ENCODE measurements around the gene TAF10.

Gene TAF10

GRCh38 chr11:6633422-6634408 is 21.7 kb upstream of the TAF10 start:
- Histone ChIP-seq H3K4ac (ENCODE audit: low read length) (no peak overlapping the region), H3K4me3 (ENCODE audit: low read length in 2 of 2) (no peak overlapping the region)
- no CpG with 5 or more reads among the region's 16 CpGs for WGBS, 2 donors (ENCODE audit: extremely low coverage in 2 of 2, insufficient read length in 2 of 2, insufficient replicate concordance in 1 of 2)

GRCh38 chr11:6632116-6633073 is 20.4 kb upstream of the TAF10 start:
- H3K27me3 ChIP-seq (ENCODE audit: control insufficient read depth in 3 of 3, insufficient read depth in 3 of 3, low read depth in 1 of 3, low read length in 3 of 3): peaks cover 0 to 24% (median 3%) of the 10 kb centered on the region in 3 experiments
- H3K79me1 ChIP-seq (ENCODE audit: low read depth, low read length): peaks cover 2% of the 10 kb centered on the region
- no peak for DNase-seq (ENCODE audit: low spot score)
- H2BK12ac ChIP-seq (ENCODE audit: low read length): no peak overlapping the region
- no peak overlapping the region for H3K14ac ChIP-seq (ENCODE audit: low read length)
- no peak overlapping the region for H4K8ac ChIP-seq (ENCODE audit: low read depth, low read length)
- peaks cover 2 to 82% of the 10 kb centered on the region in 2 donors for H3K36me3 ChIP-seq (replicated peaks in 1 of 2; ENCODE audit: control insufficient read depth in 2 of 2, insufficient read depth in 2 of 2, low read length in 2 of 2)
- H3K23ac ChIP-seq (ENCODE audit: low read depth, low read length, poor library complexity): no peak overlapping the region
- H3K4me2 ChIP-seq (ENCODE audit: insufficient read depth, low read length, poor library complexity, severe bottlenecking): no peak overlapping the region
- no peak overlapping the region for H3K4ac ChIP-seq (ENCODE audit: low read length)
- no peak overlapping the region for H2BK120ac ChIP-seq (ENCODE audit: low read depth, low read length)
- H3K27ac ChIP-seq (replicated peaks; ENCODE audit: low read length): no peak overlapping the region
- H3K9ac ChIP-seq (ENCODE audit: low read depth, low read length, poor library complexity): no peak overlapping the region
- no peak overlapping the region for H3K4me3 ChIP-seq (ENCODE audit: low read length in 2 of 2)
- H3K18ac ChIP-seq (ENCODE audit: low read length): no peak overlapping the region
- H2AFZ ChIP-seq (ENCODE audit: low read length): no peak overlapping the region
- peaks cover 0 to 4% of the 10 kb centered on the region in 2 donors for H3K9me3 ChIP-seq (replicated peaks in 1 of 2; ENCODE audit: control insufficient read depth in 2 of 2, insufficient read depth in 1 of 2, low read depth in 1 of 2, low read length in 2 of 2)
- H2BK5ac ChIP-seq (ENCODE audit: low read length): no peak overlapping the region
- peaks cover 10 to 11% of the 10 kb centered on the region in 2 donors for H3K4me1 ChIP-seq (ENCODE audit: control insufficient read depth in 2 of 2, insufficient read depth in 1 of 2, low read depth in 1 of 2, low read length in 2 of 2)
- H2AK5ac ChIP-seq (ENCODE audit: low read depth, low read length): no peak overlapping the region
- no CpG with 5 or more reads among the region's 29 CpGs for WGBS, 2 donors (ENCODE audit: extremely low coverage in 2 of 2, insufficient read length in 2 of 2, insufficient replicate concordance in 1 of 2)
- no peak overlapping the region for H4K91ac ChIP-seq (ENCODE audit: low read depth, low read length, poor library complexity)
- no peak overlapping the region for H2BK15ac ChIP-seq (ENCODE audit: low read length)

More at GRCh38 chr11:6633422-6634408, 21.7 kb upstream of the TAF10 start:
- no peak overlapping the region for H3K18ac ChIP-seq (ENCODE audit: low read length)
- H2AK5ac ChIP-seq (ENCODE audit: low read depth, low read length): no peak overlapping the region
- no peak overlapping the region for H4K91ac ChIP-seq (ENCODE audit: low read depth, low read length, poor library complexity)
- H3K23ac ChIP-seq (ENCODE audit: low read depth, low read length, poor library complexity): peak overlapping the region; percentile 25
- peaks cover 2% of the 10 kb centered on the region for H3K79me1 ChIP-seq (ENCODE audit: low read depth, low read length)
- H4K8ac ChIP-seq (ENCODE audit: low read depth, low read length): no peak overlapping the region
- H3K9me3 ChIP-seq (replicated peaks in 1 of 2; ENCODE audit: control insufficient read depth in 2 of 2, insufficient read depth in 1 of 2, low read depth in 1 of 2, low read length in 2 of 2): peaks cover 0 to 4% of the 10 kb centered on the region in 2 donors
- H2BK12ac ChIP-seq (ENCODE audit: low read length): no peak overlapping the region
- H3K27ac ChIP-seq (replicated peaks; ENCODE audit: low read length): no peak overlapping the region
- H3K4me2 ChIP-seq (ENCODE audit: insufficient read depth, low read length, poor library complexity, severe bottlenecking): no peak overlapping the region
- DNase-seq (ENCODE audit: low spot score): no peak
- H2BK15ac ChIP-seq (ENCODE audit: low read length): no peak overlapping the region
- H2BK5ac ChIP-seq (ENCODE audit: low read length): peak overlapping the region; percentile 1
- H3K4me1 ChIP-seq (ENCODE audit: control insufficient read depth in 2 of 2, insufficient read depth in 1 of 2, low read depth in 1 of 2, low read length in 2 of 2): peaks cover 10 to 11% of the 10 kb centered on the region in 2 donors
- H2BK120ac ChIP-seq (ENCODE audit: low read depth, low read length): no peak overlapping the region
- no peak overlapping the region for H2AFZ ChIP-seq (ENCODE audit: low read length)
- H3K27me3 ChIP-seq (ENCODE audit: control insufficient read depth in 3 of 3, insufficient read depth in 3 of 3, low read depth in 1 of 3, low read length in 3 of 3): peaks cover 0 to 24% (median 3%) of the 10 kb centered on the region in 3 experiments
- no peak overlapping the region for H3K9ac ChIP-seq (ENCODE audit: low read depth, low read length, poor library complexity)
- H3K14ac ChIP-seq (ENCODE audit: low read length): no peak overlapping the region
- H3K36me3 ChIP-seq (replicated peaks in 1 of 2; ENCODE audit: control insufficient read depth in 2 of 2, insufficient read depth in 2 of 2, low read length in 2 of 2): peaks cover 2 to 82% of the 10 kb centered on the region in 2 donors

GRCh38 chr11:6631361-6631890 is 19.4 kb upstream of the TAF10 start:
- Histone ChIP-seq H3K4me3 (ENCODE audit: low read length in 2 of 2) (no peak overlapping the region), H3K27me3 (ENCODE audit: control insufficient read depth in 3 of 3, insufficient read depth in 3 of 3, low read depth in 1 of 3, low read length in 3 of 3) (peaks cover 0 to 24% (median 3%) of the 10 kb centered on the region in 3 experiments), H3K23ac (ENCODE audit: low read depth, low read length, poor library complexity) (peak overlapping the region; percentile 50), H3K27ac (replicated peaks; ENCODE audit: low read length) (no peak overlapping the region), H2AK5ac (ENCODE audit: low read depth, low read length) (no peak overlapping the region), H3K14ac (ENCODE audit: low read length) (no peak overlapping the region), H3K79me1 (ENCODE audit: low read depth, low read length) (peaks cover 2% of the 10 kb centered on the region), H3K4ac (ENCODE audit: low read length) (no peak overlapping the region), H4K91ac (ENCODE audit: low read depth, low read length, poor library complexity) (no peak overlapping the region), H2BK12ac (ENCODE audit: low read length) (no peak overlapping the region), H3K9me3 (replicated peaks in 1 of 2; ENCODE audit: control insufficient read depth in 2 of 2, insufficient read depth in 1 of 2, low read depth in 1 of 2, low read length in 2 of 2) (peaks cover 0 to 4% of the 10 kb centered on the region in 2 donors), H4K8ac (ENCODE audit: low read depth, low read length) (no peak overlapping the region), H3K4me1 (ENCODE audit: control insufficient read depth in 2 of 2, insufficient read depth in 1 of 2, low read depth in 1 of 2, low read length in 2 of 2) (peaks cover 10 to 11% of the 10 kb centered on the region in 2 donors), H3K4me2 (ENCODE audit: insufficient read depth, low read length, poor library complexity, severe bottlenecking) (no peak overlapping the region), H3K36me3 (replicated peaks in 1 of 2; ENCODE audit: control insufficient read depth in 2 of 2, insufficient read depth in 2 of 2, low read length in 2 of 2) (peaks cover 8 to 84% of the 10 kb centered on the region in 2 donors), H3K18ac (ENCODE audit: low read length) (no peak overlapping the region), H2BK120ac (ENCODE audit: low read depth, low read length) (no peak overlapping the region), H2AFZ (ENCODE audit: low read length) (no peak overlapping the region), H3K9ac (ENCODE audit: low read depth, low read length, poor library complexity) (no peak overlapping the region), H2BK15ac (ENCODE audit: low read length) (no peak overlapping the region), H2BK5ac (ENCODE audit: low read length) (no peak overlapping the region)
- no CpG with 5 or more reads among the region's 11 CpGs for WGBS, 2 donors (ENCODE audit: extremely low coverage in 2 of 2, insufficient read length in 2 of 2, insufficient replicate concordance in 1 of 2)
- DNase-seq (ENCODE audit: low spot score): no peak
